ENCODE measurements around the gene RGPD8.

RGPD8 gene

DNA sequence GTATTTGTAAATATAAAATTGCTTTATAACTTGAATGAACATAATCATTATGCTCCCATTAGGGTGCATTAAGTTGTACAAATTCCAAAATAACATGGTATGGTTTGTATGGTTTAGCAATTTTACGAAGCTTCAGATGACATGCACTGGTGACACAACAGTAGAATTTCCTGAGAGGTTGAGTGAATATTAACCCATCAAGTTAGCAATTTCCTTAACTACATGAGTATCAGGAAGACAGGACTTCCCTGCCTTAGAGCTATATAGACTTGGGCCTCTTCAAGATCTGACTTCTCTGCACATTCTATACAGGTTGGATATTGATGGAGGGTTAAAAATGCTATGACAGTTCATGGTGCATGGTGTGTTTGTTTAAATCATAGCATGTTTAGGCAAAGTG lies 97.8 kb downstream of the RGPD8 start:
- DNase-seq (ENCODE audit: low read depth in 2 of 2) = no peak

DNA sequence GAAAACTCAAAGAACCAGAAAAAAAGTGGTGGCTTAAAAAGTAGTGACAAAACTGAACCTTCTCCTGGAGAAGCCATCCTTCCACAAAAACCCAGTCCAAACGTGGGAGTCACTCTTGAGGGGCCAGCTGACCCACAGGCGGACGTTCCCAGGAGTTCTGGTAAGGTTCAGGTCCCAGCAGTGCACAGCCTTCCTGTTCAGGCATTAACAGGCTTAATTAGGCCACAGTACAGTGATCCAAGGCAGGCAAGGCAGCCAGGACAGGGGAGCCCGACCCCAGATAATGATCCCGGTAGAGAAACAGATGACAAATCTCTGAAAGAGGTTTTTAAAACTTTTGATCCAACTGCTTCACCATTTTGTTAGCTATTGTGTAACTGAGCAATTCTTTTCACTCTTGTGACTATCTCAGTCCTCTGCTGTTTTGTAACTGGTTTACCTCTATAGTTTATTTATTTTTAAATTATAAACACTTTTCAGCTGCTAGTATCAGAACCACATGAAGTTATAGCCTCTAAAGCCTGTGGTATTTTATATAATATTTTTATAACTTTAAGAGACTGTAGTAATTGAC lies 101.2 kb downstream of the RGPD8 start:
- DNase-seq (ENCODE audit: low read depth in 2 of 2) = no peak

DNA sequence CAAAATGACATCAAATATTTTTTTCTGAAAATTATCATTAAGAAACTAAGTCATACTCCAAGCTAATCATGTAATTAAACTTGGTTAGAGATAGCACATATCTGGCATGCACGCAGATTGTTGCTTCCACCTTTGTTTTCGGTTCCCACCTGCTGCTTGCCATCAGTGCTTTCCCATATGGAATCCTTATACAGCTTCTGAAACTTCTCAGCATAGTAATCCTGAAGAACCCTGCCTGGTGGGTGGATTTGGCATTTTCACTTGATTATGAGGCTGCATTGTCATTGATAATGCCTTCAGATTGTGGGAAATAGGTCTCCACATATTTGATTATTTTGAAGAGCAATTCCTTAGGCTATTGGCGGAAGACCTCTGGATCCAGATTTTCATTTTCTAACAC lies 110.5 kb downstream of the RGPD8 start:
- no peak for DNase-seq (ENCODE audit: low read depth in 2 of 2)

DNA sequence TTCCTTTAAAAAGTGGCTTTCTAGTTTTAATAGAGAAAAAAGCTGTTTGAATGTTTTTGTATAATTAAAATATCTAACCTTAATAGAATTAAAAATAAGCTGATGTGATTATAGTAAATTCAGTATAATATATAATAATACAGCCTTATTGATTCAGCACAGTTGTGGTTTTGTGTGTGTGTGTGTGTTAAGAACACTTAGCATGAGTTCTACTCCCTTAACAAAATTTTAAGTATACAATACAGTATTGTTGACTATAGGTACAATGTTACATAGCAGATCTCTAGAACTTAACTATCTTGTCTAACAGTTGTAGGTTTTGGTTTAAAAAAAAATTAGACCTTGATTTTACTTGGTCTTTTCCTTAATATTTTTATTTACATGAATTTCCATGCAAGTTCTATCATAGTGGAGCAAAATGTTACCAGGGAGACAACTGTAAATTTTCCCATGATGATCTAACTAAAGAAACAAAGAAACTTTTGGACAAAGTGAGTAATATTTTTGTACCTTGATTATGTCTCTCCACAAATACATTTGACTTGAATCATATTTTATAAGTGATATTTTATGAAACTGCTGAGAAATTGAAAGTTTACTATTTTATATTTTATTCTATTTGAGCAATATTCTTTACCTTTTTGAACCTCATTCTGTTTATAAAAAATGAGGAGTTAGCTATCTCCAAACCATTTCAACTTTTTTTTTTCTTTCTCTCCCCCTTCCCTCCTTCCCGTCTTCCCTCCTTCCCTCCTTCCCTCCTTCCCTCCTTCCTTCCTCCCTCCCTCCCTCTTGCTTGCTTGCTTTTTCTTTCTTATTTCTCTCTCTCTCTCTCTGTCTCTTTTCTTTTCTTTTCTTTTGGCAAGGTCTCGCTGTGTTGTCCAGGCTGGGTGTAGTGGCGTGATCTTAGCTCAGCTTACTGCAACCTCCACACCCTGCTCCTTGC lies 111.8 kb downstream of the RGPD8 start:
- no peak for DNase-seq (ENCODE audit: low read depth in 2 of 2)

Data from fibroblast of skin of left quadriceps (primary cell).